Activated naive CD4-positive, alpha-beta T cell treated with anti-CD3 and anti-CD28 coated beads, Interleukin-2, amount 10 ng/mL, durations not matched to agents 5 hours and 36 hours (primary cell): ENCODE data around the gene LYSMD2. TPM values are rescaled to one million over a fixed set of nuclear protein-coding genes. Genes with fewer than 3 reads are reported as not detected.

ENCODE experiments used
- total RNA-seq, 2 experiments: library from RNA; stranded (reverse); gene quantifications; one replicate each; pipeline ENCODE4 v1.2.3, GENCODE V29; 2021

The LYSMD2 gene
- 10 to 100 TPM; 14.9 to 15.3 TPM for total RNA-seq

GRCh38 chr15:51737522-51738305 is at the start of gene LYSMD2:
TSS of gene LYSMD2 (minus strand) at chr15:51737655. CDS start at chr15:51737622, 33 bp downstream.

DNA sequence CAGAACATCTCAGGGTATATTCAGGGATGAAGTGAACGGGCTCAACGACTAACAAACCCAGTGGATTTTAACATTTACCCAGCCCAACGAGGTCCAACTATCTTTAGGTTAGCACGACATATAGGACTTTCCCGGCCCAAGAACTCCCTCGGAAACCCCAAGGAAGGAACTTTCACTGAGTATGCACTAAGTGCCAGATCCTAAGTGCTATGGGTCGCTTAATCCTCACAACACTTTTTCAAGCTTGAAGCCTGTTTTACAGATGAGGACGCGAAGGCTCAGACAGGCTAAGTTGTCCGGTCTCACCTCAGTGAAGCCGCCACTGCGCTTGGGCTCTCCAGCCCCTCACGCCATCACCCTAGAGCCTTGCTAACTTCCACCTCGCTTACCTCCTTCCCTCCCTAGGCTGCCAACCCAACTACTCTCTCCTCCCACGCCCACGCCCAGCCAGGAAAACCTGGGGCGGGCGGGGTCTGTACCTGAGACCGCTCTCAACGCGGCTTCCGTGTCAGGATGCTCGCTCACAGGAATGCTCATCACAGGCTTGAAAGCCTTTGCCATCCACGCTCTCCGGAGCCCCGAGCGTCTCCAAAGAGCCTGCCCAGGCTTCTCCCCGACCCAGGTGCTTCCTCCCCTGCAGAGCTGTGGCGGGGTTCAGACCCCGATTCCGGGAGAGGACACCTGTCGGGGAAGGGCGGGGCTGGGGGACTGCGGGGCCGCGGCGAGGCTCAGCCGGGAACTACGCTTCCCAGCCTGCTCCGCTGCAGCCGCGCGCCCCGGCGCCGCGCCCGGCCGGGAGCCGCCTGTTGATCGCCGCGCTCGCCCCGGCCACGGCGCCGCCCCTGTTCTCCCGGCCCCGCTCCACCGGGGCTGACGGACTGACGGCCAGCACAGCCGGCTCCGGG is 13.6 kb upstream of the LYSMD2 start, which contains the start of gene TMOD2:
Gene TMOD2 (plus strand): TSS at position 806 of the 905 bp plus-strand sequence. CDS start 14,845 bp downstream, outside the sequence.

DNA sequence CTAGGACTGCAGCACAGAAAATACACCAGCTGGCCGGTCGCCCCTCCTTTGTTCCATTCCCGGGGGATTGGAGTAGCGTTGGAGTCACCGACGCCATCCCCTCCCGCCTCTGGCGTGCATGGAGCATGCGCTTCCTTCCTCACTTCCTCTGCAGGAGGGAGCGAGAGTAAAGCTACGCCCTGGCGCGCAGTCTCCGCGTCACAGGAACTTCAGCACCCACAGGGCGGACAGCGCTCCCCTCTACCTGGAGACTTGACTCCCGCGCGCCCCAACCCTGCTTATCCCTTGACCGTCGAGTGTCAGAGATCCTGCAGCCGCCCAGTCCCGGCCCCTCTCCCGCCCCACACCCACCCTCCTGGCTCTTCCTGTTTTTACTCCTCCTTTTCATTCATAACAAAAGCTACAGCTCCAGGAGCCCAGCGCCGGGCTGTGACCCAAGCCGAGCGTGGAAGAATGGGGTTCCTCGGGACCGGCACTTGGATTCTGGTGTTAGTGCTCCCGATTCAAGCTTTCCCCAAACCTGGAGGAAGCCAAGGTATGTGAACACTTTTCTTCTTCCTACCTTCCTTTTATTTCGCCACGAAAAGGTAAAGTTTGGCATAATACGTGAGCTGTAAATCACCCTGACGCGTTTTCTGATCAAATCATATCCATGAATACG is 56.0 kb downstream of the LYSMD2 start, which contains the start of gene SCG3:
Gene SCG3 (plus strand): TSS at position 201 of the 661 bp plus-strand sequence. CDS start 253 bp downstream, at position 454.

Other genes with a start within 250 kb of the LYSMD2 start
- 1 to 10 TPM; 4.6 to 7.9 TPM for gene DMXL2, start 114.9 kb downstream of the LYSMD2 start, total RNA-seq
- not detected for gene SCG3, start 56.2 kb downstream of the LYSMD2 start, total RNA-seq
- gene TMOD2, start 13.9 kb upstream of the LYSMD2 start, total RNA-seq = 1 to 10 TPM; 7.3 to 9.5 TPM
- gene TMOD3, start 92.0 kb upstream of the LYSMD2 start, total RNA-seq = 10 to 100 TPM; 62.5 to 64.9 TPM
- 10 to 100 TPM; 25.8 to 27.3 TPM for gene LEO1, start 234.1 kb upstream of the LYSMD2 start, total RNA-seq